K562 (cell line): Measurements from ENCODE around the gene GALNT18. TPM values are rescaled to one million over a fixed set of nuclear protein-coding genes. Genes with fewer than 3 reads are reported as not detected.

Source experiments
- ATAC-seq: fragments of 200-7000 bp; cut with Tn5 transposase; 3 replicates; pipeline ENCODE4 v1.9.1; 2020; ENCODE audit warnings: moderate library complexity
- BruUV-seq: library from RNA; stranded (reverse); fragments of 400-500 nt; replicated peaks from 2 replicates; lab custom pipeline; 2021; lab: Mats Ljungman, UMichigan
- CTCF ChIA-PET: fragments of 300-600 bp; formaldehyde crosslinking; extraction: SDS; loops from one replicate; lab custom pipeline; 2021; ENCODE audit warnings: low intra/inter-chr PET ratio; lab: Yijun Ruan, JAX
- POLR2A ChIA-PET: fragments of 300-600, 350-650 bp; sonication (Branson Sonifier 250); formaldehyde crosslinking; extraction: SDS; loops from one replicate; lab custom pipeline; 2021; ENCODE audit warnings: antibody characterized with exemption, inconsistent platforms; lab: Yijun Ruan, JAX
- DNase-seq, 4 experiments: peaks; one replicate each; pipeline versions ENCODE4 v3.0.0 to v3.0.0-alpha.2; 2011 to 2018; ENCODE audit warnings: low spot score in 3 of 4, mixed read lengths in 3 of 4; ENCODE audit errors: extremely low read depth in 1 of 4
- FAIRE-seq: peaks from 2 replicates; lab custom pipeline; 2011; peaks lifted over from hg19 to GRCh38; lab: Jason Lieb, UNC
- H2AFZ ChIP-seq: 2 replicates; pipeline ENCODE4 v1.6.0; 2011; ENCODE audit warnings: low read depth, low read length, control low read depth, inconsistent platforms
- H3K27ac ChIP-seq: fragments of 200-600 bp; 3 replicates; pipeline ENCODE4 v1.8.0; 2011; ENCODE audit warnings: low read depth, mild to moderate bottlenecking, control low read depth, inconsistent platforms, low read length, moderate library complexity, mixed read lengths; ENCODE audit errors: extremely low read depth
- H3K27me3 ChIP-seq, 2 experiments: fragments of 300-600 bp in 1 of 2; 2 replicates in 1 of 2; 3 replicates in 1 of 2; pipeline versions ENCODE4 v1.6.0 to v1.8.0; 2011; ENCODE audit warnings: inconsistent platforms in 2 of 2, low read length in 2 of 2, mild to moderate bottlenecking in 1 of 2, mixed read lengths in 1 of 2, moderate library complexity in 1 of 2; ENCODE audit not compliant: control insufficient read depth in 2 of 2, insufficient read depth in 2 of 2
- H3K36me3 ChIP-seq: fragments of 300-600 bp; 3 replicates; pipeline ENCODE4 v1.8.0; 2011; ENCODE audit warnings: mild to moderate bottlenecking, low read length, inconsistent platforms; ENCODE audit not compliant: control insufficient read depth, insufficient read depth
- H3K4me1 ChIP-seq, 2 experiments: fragments of 200-600 bp in 1 of 2; replicated peaks in 1 of 2; 2 replicates in 1 of 2; 3 replicates in 1 of 2; pipeline versions ENCODE4 v1.5.1 to v1.8.0; 2011; ENCODE audit warnings: inconsistent platforms in 2 of 2, low read length in 2 of 2, mild to moderate bottlenecking in 1 of 2, mixed read lengths in 1 of 2, moderate library complexity in 1 of 2; ENCODE audit not compliant: control insufficient read depth in 2 of 2, insufficient read depth in 2 of 2
- H3K4me2 ChIP-seq: 2 replicates; pipeline ENCODE4 v1.6.1; 2011; ENCODE audit warnings: low read length, control low read depth, inconsistent platforms, mixed read lengths; ENCODE audit not compliant: insufficient read depth
- H3K4me3 ChIP-seq: fragments of 200-600 bp; sonication (generic), shearing (Covaris generic); 2 replicates; pipeline ENCODE4 v1.5.1; 2016; ENCODE audit warnings: control low read depth, inconsistent platforms
- H3K79me2 ChIP-seq: fragments of 200-600 bp; 3 replicates; pipeline ENCODE4 v1.8.0; 2011; ENCODE audit warnings: low read length, inconsistent platforms; ENCODE audit not compliant: control insufficient read depth, insufficient read depth
- H3K9ac ChIP-seq, 2 experiments: 2 replicates each; pipeline versions ENCODE4 v1.6.0 to v1.6.1; 2011; ENCODE audit warnings: low read depth in 2 of 2, low read length in 2 of 2, control low read depth in 1 of 2, inconsistent platforms in 1 of 2, mild to moderate bottlenecking in 1 of 2, mixed read lengths in 1 of 2; ENCODE audit not compliant: insufficient read depth in 1 of 2
- H3K9me1 ChIP-seq: one replicate; pipeline ENCODE4 v1.6.0; 2011; ENCODE audit warnings: inconsistent platforms, mild to moderate bottlenecking, low read length, moderate library complexity; ENCODE audit not compliant: control insufficient read depth, insufficient read depth
- H3K9me3 ChIP-seq: replicated peaks from 2 replicates; pipeline ENCODE4 v1.5.1; 2011; ENCODE audit warnings: low read depth, low read length, inconsistent platforms; ENCODE audit not compliant: control insufficient read depth, insufficient read depth
- H4K20me1 ChIP-seq: replicated peaks from 2 replicates; pipeline ENCODE4 v1.6.1; 2011; ENCODE audit warnings: low read length, inconsistent platforms, mixed read lengths; ENCODE audit not compliant: control insufficient read depth, insufficient read depth
- C11orf30 ChIP-seq: fragments of 450-650 bp; IDR thresholded peaks from 2 replicates; pipeline ENCODE4 v1.6.1; 2016; ENCODE audit warnings: low read depth, mild to moderate bottlenecking
- CBX2 ChIP-seq: fragments of 200-600 bp; sonication (generic); IDR thresholded peaks from one replicate; pipeline ENCODE4 v1.6.1; 2012; ENCODE audit warnings: mild to moderate bottlenecking, low read length, inconsistent platforms; ENCODE audit not compliant: insufficient read depth, poor library complexity, severe bottlenecking
- FOXP1 ChIP-seq: sonication (generic); formaldehyde crosslinking; IDR thresholded peaks from 2 replicates; pipeline ENCODE4 v1.8.0; 2022; ENCODE audit warnings: mild to moderate bottlenecking, missing genetic modification reagents
- MXI1 ChIP-seq: IDR thresholded peaks from 2 replicates; pipeline ENCODE4 v1.6.1; 2011; ENCODE audit warnings: low read depth, mild to moderate bottlenecking, improper control_type of control experiment, low read length
- NRF1 ChIP-seq, 2 experiments: fragments of 450-650 bp; IDR thresholded peaks in 1 of 2; conservative IDR thresholded peaks in 1 of 2; 2 replicates each; pipeline ENCODE4 v1.6.1; 2014; ENCODE audit warnings: mild to moderate bottlenecking in 2 of 2
- PCBP1 ChIP-seq: fragments of 200-400 bp; formaldehyde crosslinking; IDR thresholded peaks from 2 replicates; pipeline ENCODE4 v1.6.1; 2018; ENCODE audit warnings: mild to moderate bottlenecking, low read depth, low read length; ENCODE audit not compliant: poor library complexity, severe bottlenecking
- RBM17 ChIP-seq: fragments of 200-400 bp; formaldehyde crosslinking; IDR thresholded peaks from 2 replicates; pipeline ENCODE4 v1.6.1; 2017; ENCODE audit warnings: low read depth, mild to moderate bottlenecking, low read length, borderline replicate concordance
- RNF2 ChIP-seq: sonication (generic); IDR thresholded peaks from 2 replicates; pipeline ENCODE4 v1.6.1; 2016
- SMARCC2 ChIP-seq: fragments of 450-650 bp; IDR thresholded peaks from 2 replicates; pipeline ENCODE4 v1.6.1; 2017; ENCODE audit warnings: antibody characterized with exemption, moderate library complexity, mild to moderate bottlenecking, low read depth
- TAL1 ChIP-seq: fragments of 450-650 bp; IDR thresholded peaks from 2 replicates; pipeline ENCODE4 v1.6.1; 2016; ENCODE audit warnings: mild to moderate bottlenecking
- TCF3 ChIP-seq: sonication (generic); formaldehyde crosslinking; IDR thresholded peaks from 2 replicates; pipeline ENCODE4 v1.4.0; 2020; ENCODE audit warnings: mild to moderate bottlenecking, missing genetic modification reagents
- ZNF23 ChIP-seq: fragments of 250-450 bp; sonication (Bioruptor Pico); IDR thresholded peaks from 2 replicates; pipeline ENCODE4 v1.4.0; 2020; ENCODE audit warnings: mild to moderate bottlenecking
- WGBS: fragments of 100-300 bp; shearing (Covaris generic); methylation state at CpG from one replicate; pipeline ENCODE4 v1.1.6; 2016; ENCODE audit warnings: low coverage, mixed read lengths; ENCODE audit not compliant: insufficient coverage; ENCODE audit errors: missing lambda C conversion rate; 5-methylcytosine and 5-hydroxymethylcytosine counted together
- in situ Hi-C: fragments of 300-500 bp; cut with MboI; formaldehyde crosslinking; loops from 4 replicates; pipeline ENCODE4 v1.15.0; 2018; ENCODE audit warnings: inconsistent platforms, mixed read lengths
- intact Hi-C: fragments of 100-400 bp; cut with micrococcal nuclease; formaldehyde crosslinking; loops from 2 replicates; pipeline ENCODE4 v1.14.2; 2022
- polyA plus RNA-seq, 8 experiments: library from polyadenylated mRNA; depleted of rRNA in 4 of 8; stranded (reverse) in 5 of 8; unstranded in 3 of 8; fragments of >200 nt; fragmentation: Nextera tagmentation in 2 of 8; fragmentation: Illumina TruSeq in 1 of 8; extraction: Ambion mirVana in 2 of 8; extraction: Trizol in 1 of 8; gene quantifications; 2 replicates each; pipeline versions ENCODE4 v1.2.1 to v1.2.3, GENCODE V29; 2011 to 2014; ENCODE audit warnings: inconsistent platforms in 1 of 8, missing spikeins in 1 of 8
- total RNA-seq, 7 experiments: library from RNA; depleted of rRNA in 6 of 7; stranded (reverse); fragments of >200 nt in 6 of 7; fragmentation: Illumina TruSeq in 2 of 7; extraction: Trizol in 2 of 7; gene quantifications; 2 replicates each; pipeline versions ENCODE4 v1.2.1 to v1.2.3, GENCODE V29; 2011 to 2021; ENCODE audit warnings: low replicate concordance in 1 of 7
- TF ChIP-seq, protein P1 (sequence below), 2 experiments: fragments of 250-450 bp in 1 of 2; fragments of 450-650 bp in 1 of 2; sonication (Bioruptor Pico) in 1 of 2; IDR thresholded peaks; 2 replicates each; pipeline versions ENCODE4 v1.6.1 to v1.8.0; 2016 to 2021; ENCODE audit warnings: mild to moderate bottlenecking in 2 of 2, moderate library complexity in 2 of 2, missing compliant biosample characterization in 1 of 2, missing genetic modification characterization in 1 of 2
- TF ChIP-seq, protein P2 (sequence below): fragments of 250-450 bp; sonication (Bioruptor Pico); IDR thresholded peaks from 2 replicates; pipeline ENCODE4 v1.8.0; 2021; ENCODE audit warnings: moderate library complexity, mild to moderate bottlenecking, inconsistent platforms
- TF ChIP-seq, protein P3 (sequence below): fragments of 450-650 bp; formaldehyde crosslinking; IDR thresholded peaks from 2 replicates; pipeline ENCODE4 v1.4.0; 2020; ENCODE audit warnings: mild to moderate bottlenecking
- TF ChIP-seq, protein P4 (sequence below): IDR thresholded peaks from 3 replicates; pipeline ENCODE4 v1.6.1; 2011; ENCODE audit warnings: borderline replicate concordance, mild to moderate bottlenecking, moderate library complexity; ENCODE audit not compliant: insufficient read length; ENCODE audit errors: extremely low read depth
- TF ChIP-seq, protein P5 (sequence below): fragments of 250-450 bp; sonication (Bioruptor Pico); IDR thresholded peaks from 2 replicates; pipeline ENCODE4 v1.4.0; 2020

GALNT18 gene
- total and polyA plus RNA-seq, 9 of the 15 experiments (the other 6 are each of a cell fraction or from before 2014, with no cell fraction given) = not detected

DNA sequence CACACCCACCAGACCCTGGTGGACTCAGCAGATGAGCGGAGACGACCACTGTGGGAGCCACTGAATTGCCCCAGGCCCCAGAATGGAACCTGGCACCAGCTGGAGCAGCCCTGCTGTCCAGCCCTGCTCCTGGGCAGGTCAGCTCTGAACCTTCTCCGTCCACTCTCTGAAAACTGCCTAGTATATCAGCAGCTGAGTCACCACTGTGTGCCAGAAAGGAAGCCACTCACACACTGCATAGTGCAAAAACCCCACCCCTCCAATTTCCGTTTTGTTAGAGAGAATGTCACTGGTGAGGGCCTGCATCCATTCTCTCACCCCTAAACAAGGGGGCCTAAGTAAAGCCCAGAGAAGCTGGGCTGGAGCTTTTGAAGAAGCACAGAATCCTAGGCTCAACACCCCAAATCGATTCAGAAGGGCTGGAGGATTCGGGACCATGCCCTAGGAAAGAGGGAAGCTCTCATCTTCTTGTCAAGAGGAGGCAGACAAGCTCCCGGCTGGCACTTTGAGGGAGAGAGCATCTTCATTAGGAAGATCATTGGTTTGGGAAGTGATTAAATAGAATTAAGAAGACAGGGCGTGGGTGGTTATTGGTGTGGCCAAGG lies 44.5 kb downstream of the GALNT18 start:
- intact Hi-C loops = no loop called here
- Histone ChIP-seq H3K4me1 (no peaks in the 10 kb centered on the region), H3K79me2 (no peaks in the 10 kb centered on the region), H3K27ac (no peak overlapping the region), H4K20me1 (no peaks in the 10 kb centered on the region), H3K9ac (no peak overlapping the region; a peak in 1 of 4 replicates), H3K9me3 (no peaks in the 10 kb centered on the region), H2AFZ (no peak overlapping the region), H3K4me3 (no peak overlapping the region), H3K4me2 (no peak overlapping the region), H3K9me1 (no peaks in the 10 kb centered on the region), H3K27me3 (peaks cover 3 to 35% of the 10 kb centered on the region in 2 experiments; a peak in 4 of 5 replicates), H3K36me3 (no peaks in the 10 kb centered on the region)
- DNase-seq (no peak), FAIRE-seq (no peak), ATAC-seq (no peak)
- no TSS peak for BruUV-seq
- POLR2A ChIA-PET = no interaction called here
- CTCF ChIA-PET = no interaction called here
- TF ChIP-seq FOXP1 (CRISPR knock-in tag) = no peak
- TF ChIP-seq RBM17 = no peak
- TF ChIP-seq, protein P1, sequence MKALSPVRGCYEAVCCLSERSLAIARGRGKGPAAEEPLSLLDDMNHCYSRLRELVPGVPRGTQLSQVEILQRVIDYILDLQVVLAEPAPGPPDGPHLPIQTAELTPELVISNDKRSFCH (CRISPR knock-in tag; IDR thresholded peaks at IDR 0.05) = no peak
- TF ChIP-seq, protein P1 (tag; IDR thresholded peaks at IDR 0.05) = no peak
- no peak for TF ChIP-seq MXI1
- no peak for TF ChIP-seq NRF1 (conservative IDR thresholded peaks at IDR 0.05 in 1 of 2, IDR thresholded peaks at IDR 0.05 in 1 of 2)
- TF ChIP-seq, protein P2, sequence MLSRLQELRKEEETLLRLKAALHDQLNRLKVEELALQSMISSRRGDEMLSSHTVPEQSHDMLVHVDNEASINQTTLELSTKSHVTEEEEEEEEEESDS (CRISPR knock-in tag) = no peak
- no peak for TF ChIP-seq TCF3 (CRISPR knock-in tag)
- no peak for TF ChIP-seq C11orf30
- TF ChIP-seq ZNF23 (CRISPR knock-in tag) = no peak
- TF ChIP-seq, protein P3, sequence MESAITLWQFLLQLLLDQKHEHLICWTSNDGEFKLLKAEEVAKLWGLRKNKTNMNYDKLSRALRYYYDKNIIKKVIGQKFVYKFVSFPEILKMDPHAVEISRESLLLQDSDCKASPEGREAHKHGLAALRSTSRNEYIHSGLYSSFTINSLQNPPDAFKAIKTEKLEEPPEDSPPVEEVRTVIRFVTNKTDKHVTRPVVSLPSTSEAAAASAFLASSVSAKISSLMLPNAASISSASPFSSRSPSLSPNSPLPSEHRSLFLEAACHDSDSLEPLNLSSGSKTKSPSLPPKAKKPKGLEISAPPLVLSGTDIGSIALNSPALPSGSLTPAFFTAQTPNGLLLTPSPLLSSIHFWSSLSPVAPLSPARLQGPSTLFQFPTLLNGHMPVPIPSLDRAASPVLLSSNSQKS (CRISPR knock-in tag) = no peak
- no peak for TF ChIP-seq TAL1
- TF ChIP-seq CBX2 = no peak
- no peak for TF ChIP-seq SMARCC2
- TF ChIP-seq, protein P4, sequence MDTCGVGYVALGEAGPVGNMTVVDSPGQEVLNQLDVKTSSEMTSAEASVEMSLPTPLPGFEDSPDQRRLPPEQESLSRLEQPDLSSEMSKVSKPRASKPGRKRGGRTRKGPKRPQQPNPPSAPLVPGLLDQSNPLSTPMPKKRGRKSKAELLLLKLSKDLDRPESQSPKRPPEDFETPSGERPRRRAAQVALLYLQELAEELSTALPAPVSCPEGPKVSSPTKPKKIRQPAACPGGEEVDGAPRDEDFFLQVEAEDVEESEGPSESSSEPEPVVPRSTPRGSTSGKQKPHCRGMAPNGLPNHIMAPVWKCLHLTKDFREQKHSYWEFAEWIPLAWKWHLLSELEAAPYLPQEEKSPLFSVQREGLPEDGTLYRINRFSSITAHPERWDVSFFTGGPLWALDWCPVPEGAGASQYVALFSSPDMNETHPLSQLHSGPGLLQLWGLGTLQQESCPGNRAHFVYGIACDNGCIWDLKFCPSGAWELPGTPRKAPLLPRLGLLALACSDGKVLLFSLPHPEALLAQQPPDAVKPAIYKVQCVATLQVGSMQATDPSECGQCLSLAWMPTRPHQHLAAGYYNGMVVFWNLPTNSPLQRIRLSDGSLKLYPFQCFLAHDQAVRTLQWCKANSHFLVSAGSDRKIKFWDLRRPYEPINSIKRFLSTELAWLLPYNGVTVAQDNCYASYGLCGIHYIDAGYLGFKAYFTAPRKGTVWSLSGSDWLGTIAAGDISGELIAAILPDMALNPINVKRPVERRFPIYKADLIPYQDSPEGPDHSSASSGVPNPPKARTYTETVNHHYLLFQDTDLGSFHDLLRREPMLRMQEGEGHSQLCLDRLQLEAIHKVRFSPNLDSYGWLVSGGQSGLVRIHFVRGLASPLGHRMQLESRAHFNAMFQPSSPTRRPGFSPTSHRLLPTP = no peak
- no peak for TF ChIP-seq PCBP1
- TF ChIP-seq, protein P5, sequence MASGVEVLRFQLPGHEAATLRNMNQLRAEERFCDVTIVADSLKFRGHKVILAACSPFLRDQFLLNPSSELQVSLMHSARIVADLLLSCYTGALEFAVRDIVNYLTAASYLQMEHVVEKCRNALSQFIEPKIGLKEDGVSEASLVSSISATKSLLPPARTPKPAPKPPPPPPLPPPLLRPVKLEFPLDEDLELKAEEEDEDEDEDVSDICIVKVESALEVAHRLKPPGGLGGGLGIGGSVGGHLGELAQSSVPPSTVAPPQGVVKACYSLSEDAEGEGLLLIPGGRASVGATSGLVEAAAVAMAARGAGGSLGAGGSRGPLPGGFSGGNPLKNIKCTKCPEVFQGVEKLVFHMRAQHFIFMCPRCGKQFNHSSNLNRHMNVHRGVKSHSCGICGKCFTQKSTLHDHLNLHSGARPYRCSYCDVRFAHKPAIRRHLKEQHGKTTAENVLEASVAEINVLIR = no peak
- no peak for TF ChIP-seq RNF2
- WGBS = 0% methylated on average over 8 of the region's 8 CpGs
- in situ Hi-C loops = no loop called here
